Natural killer cell (primary cell): Measurements from ENCODE around the gene SHBG. TPM values are rescaled to one million over a fixed set of nuclear protein-coding genes. Genes with fewer than 3 reads are reported as not detected.

Experiments used
- ATAC-seq, 3 donors: fragments of 150-1000 bp in 2 of 3; fragments of 200-7000 bp in 1 of 3; cut with Tn5 transposase; 1 replicate in 1 of 3; 2 replicates in 2 of 3; pipeline ENCODE4 v1.10.0; 2021; ENCODE audit warnings: mild to moderate bottlenecking in 2 of 3, moderate library complexity in 2 of 3
- DNase-seq, 2 donors: peaks; one replicate each; pipeline versions ENCODE4 v3.0.0 to v3.0.0-alpha.2; 2013 to 2021; ENCODE audit warnings: mixed read lengths in 1 of 2
- H3K27ac ChIP-seq: one replicate; pipeline ENCODE4 v1.5.1; 2013; ENCODE audit warnings: mild to moderate bottlenecking, low read length
- H3K27me3 ChIP-seq: one replicate; pipeline ENCODE4 v1.6.1; 2013; ENCODE audit warnings: low read length; ENCODE audit not compliant: control insufficient read depth, insufficient read depth
- H3K36me3 ChIP-seq: one replicate; pipeline ENCODE4 v1.6.1; 2013; ENCODE audit warnings: low read length; ENCODE audit not compliant: control insufficient read depth, insufficient read depth
- H3K4me1 ChIP-seq: one replicate; pipeline ENCODE4 v1.6.1; 2013; ENCODE audit warnings: low read length; ENCODE audit not compliant: control insufficient read depth, insufficient read depth
- H3K4me3 ChIP-seq: one replicate; pipeline ENCODE4 v1.5.1; 2013; ENCODE audit warnings: low read length
- H3K9me3 ChIP-seq: one replicate; pipeline ENCODE4 v1.6.1; 2013; ENCODE audit warnings: low read length; ENCODE audit not compliant: control insufficient read depth, insufficient read depth
- H3K27ac Mint-ChIP-seq, 2 donors: one replicate each; pipeline ENCODE4 v1.8.0; 2022; ENCODE audit warnings: mild to moderate bottlenecking in 2 of 2, mixed read lengths in 2 of 2, moderate library complexity in 1 of 2
- H3K27me3 Mint-ChIP-seq, 2 donors: one replicate each; pipeline ENCODE4 v1.8.0; 2022; ENCODE audit warnings: low read depth in 2 of 2, mixed read lengths in 2 of 2
- H3K36me3 Mint-ChIP-seq: one replicate; pipeline ENCODE4 v1.8.0; 2022; ENCODE audit warnings: mixed read lengths
- H3K4me1 Mint-ChIP-seq, 2 donors: one replicate each; pipeline ENCODE4 v1.8.0; 2022; ENCODE audit warnings: mixed read lengths in 2 of 2
- H3K4me3 Mint-ChIP-seq: one replicate; pipeline ENCODE4 v1.8.0; 2022; ENCODE audit warnings: mild to moderate bottlenecking, moderate library complexity, mixed read lengths
- H3K9me3 Mint-ChIP-seq, 2 donors: one replicate each; pipeline ENCODE4 v1.8.0; 2022; ENCODE audit warnings: mixed read lengths in 2 of 2
- CTCF ChIP-seq: fragments of 200-600 bp; IDR thresholded peaks from one replicate; pipeline ENCODE4 v1.8.0; 2022; ENCODE audit warnings: antibody characterized with exemption
- WGBS: methylation state at CpG from one replicate; pipeline ENCODE4 v1.1.7; 2013; ENCODE audit warnings: missing lambda C conversion rate; ENCODE audit not compliant: insufficient coverage; 5-methylcytosine and 5-hydroxymethylcytosine counted together
- intact Hi-C: fragments of 100-400 bp; cut with micrococcal nuclease; formaldehyde crosslinking; loops from one replicate; pipeline ENCODE4 v1.14.2; 2022
- total RNA-seq, 4 donors: library from RNA; stranded (reverse); fragments of 120-200 nt in 1 of 4; gene quantifications; one replicate each; pipeline versions ENCODE4 v1.2.3 to v1.2.4, GENCODE V29; 2013 to 2022

SHBG gene
- total RNA-seq, 3 donors from 2014 or later (not counting 1 experiment from before 2014, with no cell fraction given) = not detected

- H3K27me3 ChIP-seq = no peaks in the 10 kb centered on the region
- ATAC-seq (no peak), DNase-seq (no peak)
- Mint-ChIP-seq H3K4me3 (no peak overlapping the region), H3K36me3 (peaks cover 12% of the 10 kb centered on the region), H3K27me3 (no peaks in the 10 kb centered on the region), H3K9me3 (peaks cover 0 to 3% of the 10 kb centered on the region in 2 donors), H3K27ac (no peak overlapping the region), H3K4me1 (peaks cover 0 to 13% of the 10 kb centered on the region in 2 donors)
- no peaks in the 10 kb centered on the region for H3K4me1 ChIP-seq
- peaks cover 31% of the 10 kb centered on the region for H3K36me3 ChIP-seq
- H3K27ac ChIP-seq = no peak overlapping the region
- H3K9me3 ChIP-seq = peaks cover 9% of the 10 kb centered on the region
- TF ChIP-seq CTCF = no peak
- 94% methylated on average over 5 of the region's 5 CpGs for WGBS
- intact Hi-C loops = no loop called here
- no peak overlapping the region for H3K4me3 ChIP-seq
Measured at GRCh38 chr17:7676533-7676932, 46.6 kb downstream of the SHBG start.

- Mint-ChIP-seq H3K4me1 (peaks cover 0 to 13% of the 10 kb centered on the region in 2 donors), H3K9me3 (peaks cover 0 to 3% of the 10 kb centered on the region in 2 donors), H3K4me3 (no peak overlapping the region), H3K27ac (peak overlapping the region in 1 of 2 donors; percentile 27), H3K27me3 (no peaks in the 10 kb centered on the region), H3K36me3 (peaks cover 12% of the 10 kb centered on the region)
- no peak overlapping the region for H3K27ac ChIP-seq
- intact Hi-C loops = no loop called here
- no peaks in the 10 kb centered on the region for H3K27me3 ChIP-seq
- ATAC-seq = no peak
- peaks cover 9% of the 10 kb centered on the region for H3K9me3 ChIP-seq
- no peak for TF ChIP-seq CTCF
- WGBS = 94% methylated on average over 10 of the region's 10 CpGs
- H3K4me3 ChIP-seq = no peak overlapping the region
- peaks cover 27% of the 10 kb centered on the region for H3K36me3 ChIP-seq
- no peaks in the 10 kb centered on the region for H3K4me1 ChIP-seq
- no peak for DNase-seq
Measured at GRCh38 chr17:7677388-7678067, 47.6 kb downstream of the SHBG start.

Other genes starting within 250 kb of the SHBG start
- gene TNK1, start 249.0 kb upstream of the SHBG start, total RNA-seq = 1 to 10 TPM in 1 of 3 donors, under 1 TPM in 2; 0.18 to 1.7 (median 0.73) TPM
- gene PLSCR3, start 235.6 kb upstream of the SHBG start, total RNA-seq = 10 to 100 TPM; 38.2 to 57.8 (median 47.0) TPM
- gene TMEM256, start 226.0 kb upstream of the SHBG start, total RNA-seq = 10 to 100 TPM; 31.8 to 35.9 (median 34.2) TPM
- 1 to 10 TPM; 2.8 to 3.4 (median 3.1) TPM for gene NLGN2, start 222.3 kb upstream of the SHBG start, total RNA-seq
- gene SPEM1, start 209.8 kb upstream of the SHBG start, total RNA-seq = not detected
- not detected for gene SPEM2, start 204.5 kb upstream of the SHBG start, total RNA-seq
- gene SPEM3, start 201.3 kb upstream of the SHBG start, total RNA-seq = not detected
- gene TMEM102, start 194.7 kb upstream of the SHBG start, total RNA-seq = 1 to 10 TPM; 5.1 to 8.6 (median 7.0) TPM
- gene FGF11, start 190.6 kb upstream of the SHBG start, total RNA-seq = 1 to 10 TPM; 1.2 to 4.2 (median 1.9) TPM
- 10 to 100 TPM in 2 of 3 donors, 1 to 10 TPM in 1; 9.8 to 10.4 (median 10.2) TPM for gene CHRNB1, start 185.1 kb upstream of the SHBG start, total RNA-seq
- 10 to 100 TPM; 64.0 to 72.5 (median 68.4) TPM for gene ZBTB4, start 150.5 kb upstream of the SHBG start, total RNA-seq
- not detected for gene SLC35G6, start 148.7 kb upstream of the SHBG start, total RNA-seq
- 100 to 1,000 TPM; 515 to 879 (median 524) TPM for gene POLR2A, start 145.8 kb upstream of the SHBG start, total RNA-seq
- gene TNFSF12, start 81.1 kb upstream of the SHBG start, total RNA-seq = 10 to 100 TPM; 49.1 to 62.6 (median 60.3) TPM
- 10 to 100 TPM in 1 of 3 donors, 1 to 10 TPM in 2; 2.7 to 11.1 (median 2.7) TPM for gene TNFSF13, start 71.4 kb upstream of the SHBG start, total RNA-seq
- 10 to 100 TPM; 36.9 to 42.3 (median 39.1) TPM for gene SENP3, start 68.2 kb upstream of the SHBG start, total RNA-seq
- gene CD68, start 50.5 kb upstream of the SHBG start, total RNA-seq = 10 to 100 TPM in 2 of 3 donors, 1 to 10 TPM in 1; 1.4 to 24.7 (median 13.0) TPM
- 10 to 100 TPM; 26.3 to 29.2 (median 27.1) TPM for gene MPDU1, start 46.3 kb upstream of the SHBG start, total RNA-seq
- under 1 TPM in 1 of 3 donors, not detected in 2; 0.27 TPM for gene SOX15, start 40.0 kb upstream of the SHBG start, total RNA-seq
- 10 to 100 TPM; 23.7 to 40.2 (median 29.5) TPM for gene FXR2, start 15.2 kb upstream of the SHBG start, total RNA-seq
- gene SAT2, start 2.3 kb upstream of the SHBG start, total RNA-seq = 10 to 100 TPM; 63.0 to 71.6 (median 70.1) TPM
- under 1 TPM in 2 of 3 donors, not detected in 1; 0.18 to 0.19 TPM for gene ATP1B2, start 20.8 kb downstream of the SHBG start, total RNA-seq
- gene TP53, start 57.4 kb downstream of the SHBG start, total RNA-seq = 10 to 100 TPM; 56.5 to 65.5 (median 62.0) TPM
- 10 to 100 TPM in 2 of 3 donors, 1 to 10 TPM in 1; 9.9 to 12.8 (median 12.0) TPM for gene WRAP53, start 58.3 kb downstream of the SHBG start, total RNA-seq
- gene EFNB3, start 75.1 kb downstream of the SHBG start, total RNA-seq = not detected
- under 1 TPM in 2 of 3 donors, not detected in 1; 0.05 to 0.07 TPM for gene DNAH2, start 87.6 kb downstream of the SHBG start, total RNA-seq
- gene KDM6B, start 204.1 kb downstream of the SHBG start, total RNA-seq = 100 to 1,000 TPM; 104 to 165 (median 149) TPM
- 10 to 100 TPM; 12.7 to 45.5 (median 27.6) TPM for gene TMEM88, start 224.9 kb downstream of the SHBG start, total RNA-seq
- 10 to 100 TPM; 35.9 to 40.3 (median 37.3) TPM for gene NAA38, start 227.4 kb downstream of the SHBG start, total RNA-seq
- 10 to 100 TPM; 11.0 to 18.3 (median 11.5) TPM for gene CYB5D1, start 227.9 kb downstream of the SHBG start, total RNA-seq